GM19238 (cell line): ENCODE data around the gene SHROOM1.

Source experiments
- DNase-seq: peaks from one replicate; pipeline ENCODE4 v3.0.0; 2011; ENCODE audit warnings: low spot score; ENCODE audit not compliant: insufficient read length

Gene SHROOM1

DNA sequence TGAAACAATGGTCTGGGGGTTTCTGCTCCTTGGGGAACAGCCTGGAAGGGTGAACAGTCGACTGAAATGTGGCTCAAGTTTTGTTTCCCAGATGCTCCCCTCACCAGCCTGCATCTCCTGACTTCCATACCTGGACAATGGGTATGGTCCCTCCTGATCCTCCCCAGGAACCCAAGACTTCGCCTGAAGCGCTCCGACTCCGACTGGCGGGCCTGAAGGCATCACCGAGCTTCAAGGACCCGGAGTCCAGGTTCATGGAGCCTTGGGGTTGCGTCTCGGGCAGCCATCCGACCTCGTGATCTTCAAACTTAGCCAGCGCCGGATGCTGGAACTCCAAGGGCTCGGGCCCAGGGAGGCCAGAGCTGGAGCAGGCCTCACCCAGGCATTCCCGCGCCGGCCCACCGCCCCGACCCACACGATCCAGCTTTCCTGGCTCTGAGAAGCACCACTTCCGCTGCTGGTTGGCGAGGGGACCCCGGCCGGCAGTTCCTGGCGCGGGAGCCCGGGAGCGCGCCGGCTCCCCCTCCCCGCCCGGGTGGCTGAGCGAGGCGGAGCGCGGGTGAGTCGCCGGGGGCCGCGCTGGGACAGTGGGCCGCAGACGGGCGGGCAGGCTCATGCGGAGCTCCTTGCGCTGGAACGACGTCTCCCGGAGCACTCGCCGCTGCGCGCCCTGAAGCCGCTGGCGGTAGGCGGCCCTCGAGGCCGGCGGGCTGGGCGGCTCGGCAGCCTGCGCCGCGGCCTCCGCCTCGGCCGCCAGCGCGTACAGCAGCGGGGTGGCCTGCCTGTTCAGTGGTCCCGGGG lies 5.2 kb downstream of the SHROOM1 start:
- no peak for DNase-seq

- no peak for DNase-seq
Measured at GRCh38 chr5:132824426-132824825, 6.0 kb downstream of the SHROOM1 start.

DNA sequence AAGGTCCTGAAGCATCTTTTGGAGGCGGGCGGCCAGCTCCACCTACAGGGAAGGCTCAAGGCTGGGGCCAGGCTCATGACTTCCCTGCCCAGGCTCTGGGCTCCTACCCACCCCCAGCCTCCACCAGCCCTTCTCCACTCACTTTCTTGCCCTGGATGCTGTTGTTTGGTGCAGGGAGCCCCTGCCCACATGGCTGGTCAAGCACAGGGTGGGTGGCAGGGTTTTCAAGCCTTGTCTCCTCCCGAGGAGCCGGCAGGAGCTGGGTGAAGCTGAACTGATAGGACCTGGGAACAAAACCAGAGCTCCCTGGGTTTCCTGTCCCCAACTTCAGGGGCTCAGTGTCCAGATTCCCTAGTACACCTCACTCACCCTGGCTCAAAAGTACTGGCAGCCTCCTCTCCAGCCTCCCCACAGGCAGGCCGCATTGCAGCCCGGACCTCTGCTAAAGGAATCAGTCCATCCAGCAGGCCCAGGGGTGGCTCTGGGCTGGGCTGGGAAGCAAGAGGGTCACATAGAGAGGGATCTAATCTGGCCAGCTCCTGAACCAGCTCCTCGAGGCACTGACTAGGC lies 6.9 kb downstream of the SHROOM1 start:
- no peak for DNase-seq

GRCh38 chr5:132822650-132823480 lies 7.6 kb downstream of the SHROOM1 start:
- no peak for DNase-seq

GRCh38 chr5:132821791-132822190 lies 8.7 kb downstream of the SHROOM1 start:
- no peak for DNase-seq

GRCh38 chr5:132821350-132821749 lies 9.1 kb downstream of the SHROOM1 start:
- DNase-seq = no peak

GRCh38 chr5:132820162-132820754 lies 10.2 kb downstream of the SHROOM1 start:
- DNase-seq = peak; percentile 93

GRCh38 chr5:132819468-132819867 lies 11.0 kb downstream of the SHROOM1 start:
- DNase-seq = no peak

DNA sequence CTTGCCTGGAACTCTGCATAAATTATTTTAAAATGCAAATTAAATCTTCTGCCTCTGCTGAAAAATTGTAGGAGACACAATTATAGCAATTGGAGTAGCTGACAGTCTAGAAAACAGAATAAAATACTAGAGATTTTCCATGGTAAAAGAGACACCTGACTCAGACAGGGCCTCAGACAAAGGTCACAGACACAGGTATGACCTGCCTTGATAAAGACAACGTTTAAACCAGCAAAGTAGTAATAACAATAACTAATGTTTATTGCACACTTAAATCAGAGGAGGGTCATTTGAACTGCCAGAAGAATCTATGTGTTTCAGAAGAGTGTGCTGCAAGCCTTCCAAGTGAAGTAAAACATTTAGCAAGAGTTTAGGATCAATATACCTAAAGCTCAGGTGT lies 13.4 kb downstream of the SHROOM1 start:
- no peak for DNase-seq

DNA sequence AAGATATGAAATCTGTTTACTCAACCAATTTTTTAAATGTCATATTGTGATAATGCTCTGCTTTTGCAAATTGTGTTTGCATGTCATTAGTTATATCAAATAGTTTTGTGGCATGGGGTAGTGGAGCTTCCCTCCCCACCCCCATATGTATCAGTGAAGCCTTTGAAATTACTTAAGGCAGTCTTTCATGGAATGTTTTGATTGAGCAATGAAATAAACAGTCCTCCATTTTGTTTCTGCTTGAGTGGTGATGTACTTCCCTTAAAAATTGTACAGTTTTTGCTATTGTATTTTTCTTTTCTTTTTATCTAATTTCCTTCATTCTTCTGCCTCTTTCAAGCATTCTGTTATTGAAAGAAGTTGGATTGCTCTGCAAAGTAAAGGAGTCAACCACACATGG lies 13.9 kb downstream of the SHROOM1 start:
- DNase-seq = no peak

DNA sequence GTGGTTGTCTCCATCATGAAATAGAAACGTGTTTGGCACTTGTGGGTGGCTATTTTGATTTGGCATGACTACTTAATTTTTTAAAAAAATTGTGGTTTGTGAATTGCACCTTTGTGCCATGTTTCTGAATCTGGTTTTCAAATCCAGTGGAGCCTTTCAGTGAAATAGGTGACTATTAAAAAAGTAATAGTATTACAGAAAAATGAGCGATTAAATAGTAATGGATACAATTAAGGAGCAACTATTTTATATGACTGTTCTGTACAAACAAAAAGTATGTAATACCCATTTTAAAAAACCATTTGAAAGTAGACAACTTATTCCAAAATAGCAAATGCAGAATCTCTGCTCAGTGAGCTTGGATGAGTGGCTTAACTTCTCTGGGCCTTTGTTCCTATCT lies 14.4 kb downstream of the SHROOM1 start:
- DNase-seq = no peak

- DNase-seq = no peak
Measured at GRCh38 chr5:132815454-132815853, 15.0 kb downstream of the SHROOM1 start.

DNA sequence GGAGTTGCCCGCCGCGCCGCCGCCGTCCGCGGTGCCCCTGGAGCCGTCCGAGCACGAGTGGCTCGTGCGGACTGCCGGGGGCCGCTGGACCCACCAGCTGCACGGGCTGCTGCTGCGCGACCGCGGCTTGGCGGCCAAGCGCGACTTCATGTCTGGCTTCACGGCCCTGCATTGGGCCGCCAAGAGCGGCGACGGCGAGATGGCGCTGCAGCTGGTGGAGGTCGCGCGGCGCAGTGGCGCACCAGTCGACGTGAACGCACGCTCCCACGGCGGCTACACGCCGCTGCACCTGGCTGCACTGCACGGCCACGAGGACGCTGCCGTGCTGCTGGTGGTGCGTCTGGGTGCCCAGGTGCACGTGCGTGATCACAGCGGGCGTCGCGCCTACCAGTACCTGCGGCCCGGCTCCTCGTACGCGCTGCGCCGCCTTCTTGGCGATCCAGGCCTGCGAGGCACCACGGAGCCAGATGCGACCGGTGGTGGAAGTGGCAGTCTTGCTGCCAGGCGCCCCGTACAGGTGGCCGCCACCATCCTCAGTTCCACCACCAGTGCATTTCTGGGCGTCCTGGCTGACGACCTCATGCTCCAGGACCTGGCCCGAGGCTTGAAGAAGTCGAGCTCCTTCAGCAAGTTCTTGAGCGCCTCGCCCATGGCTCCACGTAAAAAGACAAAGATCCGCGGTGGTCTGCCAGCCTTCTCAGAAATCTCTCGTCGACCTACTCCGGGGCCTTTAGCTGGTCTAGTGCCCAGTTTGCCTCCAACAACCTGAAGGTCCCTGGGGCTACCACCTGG lies 15.7 kb downstream of the SHROOM1 start:
- DNase-seq = no peak

DNA sequence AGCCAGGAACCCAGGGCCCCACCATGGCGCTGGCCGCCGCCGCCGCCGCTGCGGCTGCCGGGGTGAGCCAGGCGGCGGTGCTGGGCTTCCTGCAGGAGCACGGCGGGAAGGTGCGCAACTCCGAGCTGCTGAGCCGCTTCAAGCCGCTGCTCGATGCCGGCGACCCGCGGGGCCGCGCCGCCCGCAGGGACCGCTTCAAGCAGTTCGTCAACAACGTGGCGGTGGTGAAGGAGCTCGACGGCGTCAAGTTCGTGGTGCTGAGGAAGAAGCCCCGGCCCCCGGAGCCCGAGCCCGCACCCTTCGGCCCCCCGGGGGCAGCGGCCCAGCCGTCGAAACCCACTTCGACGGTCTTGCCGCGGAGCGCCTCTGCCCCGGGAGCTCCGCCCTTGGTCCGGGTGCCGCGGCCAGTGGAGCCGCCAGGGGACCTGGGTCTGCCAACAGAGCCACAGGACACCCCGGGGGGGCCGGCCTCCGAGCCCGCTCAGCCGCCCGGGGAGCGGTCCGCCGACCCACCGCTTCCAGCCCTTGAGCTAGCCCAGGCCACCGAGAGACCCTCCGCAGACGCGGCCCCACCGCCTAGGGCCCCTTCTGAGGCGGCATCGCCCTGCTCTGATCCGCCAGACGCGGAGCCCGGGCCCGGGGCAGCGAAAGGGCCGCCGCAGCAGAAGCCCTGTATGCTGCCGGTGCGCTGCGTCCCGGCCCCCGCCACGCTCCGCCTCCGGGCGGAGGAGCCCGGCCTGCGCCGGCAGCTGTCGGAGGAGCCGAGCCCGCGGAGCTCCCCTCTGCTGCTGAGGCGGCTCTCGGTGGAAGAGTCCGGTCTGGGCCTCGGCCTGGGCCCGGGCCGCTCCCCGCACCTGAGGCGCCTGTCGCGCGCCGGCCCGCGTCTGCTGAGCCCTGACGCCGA lies 16.6 kb downstream of the SHROOM1 start:
- peak; percentile 55 for DNase-seq

DNA sequence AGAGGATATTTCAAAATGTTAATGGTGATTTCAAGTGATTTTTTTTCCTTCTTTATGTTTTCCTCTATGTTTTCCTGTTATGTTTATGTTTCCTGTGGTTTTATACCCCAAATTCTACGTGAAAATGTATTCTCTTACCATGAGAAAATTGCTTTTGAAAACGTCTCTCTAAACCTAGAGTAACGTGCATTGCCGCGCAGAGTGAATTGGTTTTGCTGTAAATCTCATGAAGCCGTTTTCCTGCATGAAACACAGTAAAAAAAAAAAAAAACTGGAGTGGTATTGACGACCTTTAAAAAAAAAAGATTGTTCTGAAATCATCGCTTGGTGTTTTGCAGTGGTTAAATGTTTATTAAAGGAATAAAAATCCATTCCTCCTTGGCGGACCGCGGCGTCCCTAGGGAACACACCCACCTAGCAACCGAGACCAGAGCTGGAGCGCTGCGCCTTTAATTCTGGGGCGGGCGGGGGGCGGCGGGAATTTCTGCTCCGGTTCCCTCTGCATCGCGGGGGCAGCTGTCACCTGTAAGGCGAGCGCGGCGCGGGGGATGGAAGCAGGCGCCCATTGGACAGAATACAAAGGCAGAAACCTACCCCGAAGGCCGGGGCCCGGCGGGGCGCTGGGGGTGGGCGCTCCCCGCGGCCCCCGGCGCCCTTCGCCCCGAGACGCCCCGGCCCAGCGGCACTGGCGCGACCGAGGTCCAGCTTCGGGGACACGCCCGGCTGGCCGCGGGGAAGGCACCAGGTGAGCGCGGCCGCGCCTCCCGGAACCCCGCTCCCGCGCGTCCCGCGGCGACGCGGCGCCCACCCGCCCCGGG lies 17.5 kb downstream of the SHROOM1 start, which contains the start of gene SOWAHA:
Gene SOWAHA, plus strand, starts transcription at position 522 of the 818 bp plus-strand sequence. CDS start 320 bp downstream, outside the sequence.
- no peak for DNase-seq

DNA sequence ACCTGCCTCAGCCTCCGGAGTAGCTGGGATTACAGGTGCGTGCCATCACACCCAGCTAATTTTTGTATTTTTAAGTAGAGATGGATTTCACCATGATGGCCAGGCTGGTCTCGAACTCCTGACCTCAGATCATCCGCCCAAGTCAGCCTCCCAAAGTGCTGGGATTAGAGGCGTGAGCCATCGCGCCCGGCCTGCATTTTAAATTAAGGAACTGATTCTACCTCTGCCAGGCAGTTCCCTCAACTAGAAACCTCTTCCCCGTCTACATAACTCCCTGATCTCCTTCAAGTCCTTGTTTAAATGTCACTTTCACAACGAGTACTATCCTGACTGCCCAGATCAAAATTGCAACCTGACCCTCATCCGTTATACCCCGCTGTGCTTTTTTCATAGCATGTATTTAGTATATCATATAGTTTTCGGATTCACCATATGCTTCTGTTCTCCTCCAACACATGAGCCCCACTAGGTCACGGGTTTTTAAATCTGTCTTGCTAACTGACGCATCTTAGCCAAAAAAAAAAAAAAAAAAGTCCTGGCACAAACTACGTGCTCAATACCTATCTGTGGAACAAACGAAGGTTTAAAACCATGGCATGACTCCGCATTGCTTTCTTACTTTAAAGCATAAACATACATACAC lies 18.2 kb downstream of the SHROOM1 start:
- DNase-seq = no peak

DNA sequence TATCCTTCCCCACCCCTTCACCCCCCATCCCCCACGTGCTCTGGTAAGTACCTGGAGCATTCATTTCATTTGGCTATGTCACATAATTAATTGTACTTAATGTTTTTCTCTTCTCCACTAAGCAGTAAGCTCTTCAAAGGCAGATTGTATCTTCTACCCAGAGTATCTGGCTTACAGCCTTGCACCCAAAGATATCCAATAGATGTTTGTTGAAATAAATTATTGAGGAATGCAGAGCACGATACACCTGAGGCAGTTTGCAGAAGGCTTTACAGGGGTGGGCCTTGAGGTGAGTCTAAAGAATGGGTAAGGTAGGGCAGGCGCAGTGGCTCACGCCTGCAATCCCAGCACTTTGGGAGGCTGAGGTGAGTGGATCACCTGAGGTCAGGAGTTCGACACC lies 19.8 kb downstream of the SHROOM1 start:
- no peak for DNase-seq

GRCh38 chr5:132808866-132809265 lies 21.6 kb downstream of the SHROOM1 start:
- no peak for DNase-seq

DNA sequence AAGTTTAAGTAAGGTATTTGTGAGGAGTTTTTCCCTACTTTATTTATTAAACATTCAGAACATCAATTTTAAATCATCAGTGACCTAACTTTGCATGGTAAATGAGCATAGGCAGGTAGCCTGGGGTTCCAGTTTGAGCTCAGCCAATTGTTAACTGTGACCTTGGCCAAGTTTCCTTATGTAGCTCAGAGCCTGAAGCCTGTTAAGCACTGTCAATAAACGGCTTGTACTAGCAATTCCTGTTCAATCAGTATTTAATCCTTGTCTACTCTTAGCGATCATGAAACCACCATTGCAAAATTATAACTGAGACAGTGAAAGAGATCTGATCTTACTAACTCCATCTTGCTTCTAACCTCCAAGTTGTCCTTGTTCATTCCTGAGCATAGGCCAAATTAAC lies 22.0 kb downstream of the SHROOM1 start:
- no peak for DNase-seq
